Posterior vena cava (tissue), 2 donors: ENCODE data around the gene MIA. TPM values are rescaled to one million over a fixed set of nuclear protein-coding genes. Genes with fewer than 3 reads are reported as not detected.

Experiments used
- total RNA-seq, 2 donors: library from RNA; stranded (reverse); fragmentation: NEBNext Ultra II Directional; extraction: Animal tissue kit (Norgen Biotek cat#: 25700); gene quantifications; one replicate each; pipeline ENCODE4 v1.2.1, GENCODE V29; 2021
- donor health status: DM: yes; HTN: yes; CAD: no.
- donor health status: DM: yes; HTN: yes; CAD: no.

The MIA gene
- total RNA-seq, 2 donors from 2014 or later: 1.6 TPM; not detected in 1

Other genes with a start within 250 kb of the MIA start
- 10 to 100 TPM; 43.8 to 45.3 TPM for gene SHKBP1, start 198.6 kb upstream of the MIA start, total RNA-seq
- gene LTBP4, start 174.2 kb upstream of the MIA start, total RNA-seq: 100 to 1,000 TPM; 200 to 265 TPM
- gene NUMBL, start 84.9 kb upstream of the MIA start, total RNA-seq: 10 to 100 TPM; 54.0 to 62.6 TPM
- 10 to 100 TPM; 21.5 to 29.9 TPM for gene COQ8B, start 58.6 kb upstream of the MIA start, total RNA-seq
- gene ITPKC, start 58.4 kb upstream of the MIA start, total RNA-seq: 10 to 100 TPM; 18.9 to 19.4 TPM
- 1 to 10 TPM; 3.0 to 5.5 TPM for gene ACTMAP, start 25.0 kb upstream of the MIA start, total RNA-seq
- 10 to 100 TPM; 37.1 to 46.1 TPM for gene SNRPA, start 24.3 kb upstream of the MIA start, total RNA-seq
- 10 to 100 TPM; 20.5 to 24.5 TPM for gene RAB4B, start 2.7 kb downstream of the MIA start, total RNA-seq
- 10 to 100 TPM; 76.3 to 89.0 TPM for gene EGLN2, start 23.7 kb downstream of the MIA start, total RNA-seq
- not detected for gene CYP2A6, start 74.9 kb downstream of the MIA start, total RNA-seq
- not detected for gene CYP2A7, start 106.7 kb downstream of the MIA start, total RNA-seq
- not detected for gene CYP2B6, start 215.8 kb downstream of the MIA start, total RNA-seq